Kidney (tissue), 14 donors: Measurements from ENCODE around the gene ADARB2. TPM values are rescaled to one million over a fixed set of nuclear protein-coding genes. Genes with fewer than 3 reads are reported as not detected.
A peak's percentile ranks its signal among the peaks of the same experiment; 100 is the strongest.

Experiments
- DNase-seq, 5 donors: peaks; one replicate each; pipeline ENCODE4 v3.0.0-alpha.2; 2013 to 2020
- FAIRE-seq: peaks from 2 replicates; lab custom pipeline; 2012; peaks lifted over from hg19 to GRCh38; lab: Jason Lieb, UNC
- H3K27ac ChIP-seq, 2 donors: one replicate each; pipeline ENCODE4 v1.7.0; 2013; ENCODE audit warnings: low read depth in 2 of 2, low read length in 2 of 2, inconsistent platforms in 1 of 2
- H3K27me3 ChIP-seq: one replicate; pipeline ENCODE4 v1.7.1; 2013; ENCODE audit warnings: low read length, inconsistent platforms; ENCODE audit not compliant: control insufficient read depth, insufficient read depth
- H3K36me3 ChIP-seq, 3 donors: one replicate each; pipeline versions ENCODE4 v1.7.0 to v1.7.1; 2013; ENCODE audit warnings: low read length in 3 of 3, control low read depth in 1 of 3, inconsistent platforms in 1 of 3; ENCODE audit not compliant: insufficient read depth in 3 of 3, control insufficient read depth in 2 of 3
- H3K4me1 ChIP-seq, 3 donors: one replicate each; pipeline versions ENCODE4 v1.7.0 to v1.7.1; 2013; ENCODE audit warnings: low read length in 3 of 3, inconsistent platforms in 1 of 3, low read depth in 1 of 3; ENCODE audit not compliant: control insufficient read depth in 2 of 3, insufficient read depth in 2 of 3
- H3K4me3 ChIP-seq, 3 donors: one replicate each; pipeline versions ENCODE4 v1.7.0 to v1.8.1; 2013; ENCODE audit warnings: low read length in 3 of 3, control low read depth in 1 of 3, inconsistent platforms in 1 of 3
- H3K9ac ChIP-seq, 3 donors: one replicate each; pipeline versions ENCODE4 v1.7.0 to v1.7.1; 2013; ENCODE audit warnings: low read length in 3 of 3, control low read depth in 1 of 3, inconsistent platforms in 1 of 3
- H3K9me3 ChIP-seq, 3 donors: one replicate each; pipeline versions ENCODE4 v1.7.0 to v1.7.1; 2013; ENCODE audit warnings: low read length in 3 of 3, control low read depth in 1 of 3, inconsistent platforms in 1 of 3; ENCODE audit not compliant: control insufficient read depth in 2 of 3, insufficient read depth in 1 of 3
- intact Hi-C: fragments of 100-400 bp; cut with DNase I; formaldehyde crosslinking; loops from one replicate; pipeline ENCODE4 v1.11.1; 2022
- polyA plus RNA-seq: library from polyadenylated mRNA; stranded (reverse); fragments of 350-450 nt; fragmentation: Illumina TruSeq; extraction: RNeasy Lipid Tissue Mini Kit (QIAGEN cat#74804); gene quantifications from one replicate; pipeline ENCODE4 v1.2.3, GENCODE V29; 2014; ENCODE audit warnings: low read depth, low replicate concordance; ENCODE audit not compliant: insufficient read depth
- total RNA-seq: library from RNA; stranded (reverse); fragmentation: NEBNext Ultra II Directional; extraction: Animal tissue kit (Norgen Biotek cat#: 25700); gene quantifications from one replicate; pipeline ENCODE4 v1.2.1, GENCODE V29; 2021
- TF ChIP-seq, protein P1 (sequence below): IDR thresholded peaks from 3 replicates; pipeline ENCODE4 v1.5.1; 2012; ENCODE audit warnings: mild to moderate bottlenecking, moderate library complexity, borderline replicate concordance; ENCODE audit not compliant: insufficient read depth; ENCODE audit errors: extremely low read depth
- donor health status: control.
- donor health status: control.
- donor health status: control.
- donor health status: control.
- donor health status: control.
- donor health status: DM: yes; HTN: yes; CAD: no.
- donor health status: Normal renal cell carcinoma (clear cell type).

The ADARB2 gene
- total and polyA plus RNA-seq, 2 donors from 2014 or later = 1.0 to 1.3 TPM

DNA sequence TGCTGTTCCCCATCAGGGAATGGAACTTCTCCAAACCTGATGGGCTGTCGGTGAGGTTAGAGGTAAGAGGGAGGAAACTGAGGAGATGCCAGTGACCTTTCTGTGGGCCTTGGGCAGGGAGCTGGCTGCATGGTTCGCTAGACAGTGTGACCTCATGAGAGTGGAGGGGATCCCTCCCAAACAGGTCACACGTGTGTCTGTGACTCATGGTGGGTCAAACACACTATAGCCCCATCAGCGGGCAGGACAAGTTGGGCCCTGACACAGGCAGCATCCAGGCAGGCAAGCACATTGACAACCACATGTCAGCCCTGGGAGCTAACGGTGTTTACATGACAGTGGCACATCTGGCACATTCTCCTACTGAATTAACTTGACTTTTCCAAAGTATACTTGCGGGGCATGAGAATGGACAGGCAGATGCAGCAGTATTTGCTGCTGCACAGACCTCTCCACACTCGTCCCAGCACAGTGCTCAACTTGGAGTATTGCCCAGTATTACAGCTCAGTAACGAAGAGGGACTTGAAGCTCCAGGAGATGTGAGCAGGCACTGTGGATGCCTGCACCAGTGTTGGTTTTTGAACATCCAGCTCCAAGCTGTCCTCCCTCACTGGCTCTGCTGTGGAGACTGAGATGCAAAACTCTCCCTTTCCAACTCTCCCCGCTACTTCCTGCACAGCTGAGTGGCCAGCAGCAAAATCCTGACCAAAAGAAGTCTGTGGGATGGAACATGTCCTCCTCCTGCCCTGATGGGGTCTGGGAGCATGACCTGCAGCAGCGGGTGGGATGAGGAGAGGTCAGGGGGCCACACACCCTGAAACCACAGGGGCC, 481.5 kb downstream of the ADARB2 start:
- FAIRE-seq (no peak), DNase-seq (peak in 1 of 5 donors; percentile 17)
- H3K4me1 ChIP-seq = no peaks in the 10 kb centered on the region
- TF ChIP-seq, protein P1, sequence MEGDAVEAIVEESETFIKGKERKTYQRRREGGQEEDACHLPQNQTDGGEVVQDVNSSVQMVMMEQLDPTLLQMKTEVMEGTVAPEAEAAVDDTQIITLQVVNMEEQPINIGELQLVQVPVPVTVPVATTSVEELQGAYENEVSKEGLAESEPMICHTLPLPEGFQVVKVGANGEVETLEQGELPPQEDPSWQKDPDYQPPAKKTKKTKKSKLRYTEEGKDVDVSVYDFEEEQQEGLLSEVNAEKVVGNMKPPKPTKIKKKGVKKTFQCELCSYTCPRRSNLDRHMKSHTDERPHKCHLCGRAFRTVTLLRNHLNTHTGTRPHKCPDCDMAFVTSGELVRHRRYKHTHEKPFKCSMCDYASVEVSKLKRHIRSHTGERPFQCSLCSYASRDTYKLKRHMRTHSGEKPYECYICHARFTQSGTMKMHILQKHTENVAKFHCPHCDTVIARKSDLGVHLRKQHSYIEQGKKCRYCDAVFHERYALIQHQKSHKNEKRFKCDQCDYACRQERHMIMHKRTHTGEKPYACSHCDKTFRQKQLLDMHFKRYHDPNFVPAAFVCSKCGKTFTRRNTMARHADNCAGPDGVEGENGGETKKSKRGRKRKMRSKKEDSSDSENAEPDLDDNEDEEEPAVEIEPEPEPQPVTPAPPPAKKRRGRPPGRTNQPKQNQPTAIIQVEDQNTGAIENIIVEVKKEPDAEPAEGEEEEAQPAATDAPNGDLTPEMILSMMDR = no peak
- intact Hi-C loops = no loop called here
- no peak overlapping the region for H3K27ac ChIP-seq
- H3K9ac ChIP-seq = no peak overlapping the region
- H3K36me3 ChIP-seq = no peaks in the 10 kb centered on the region
- no peaks in the 10 kb centered on the region for H3K9me3 ChIP-seq
- H3K27me3 ChIP-seq = no peaks in the 10 kb centered on the region
- no peak overlapping the region for H3K4me3 ChIP-seq

DNA sequence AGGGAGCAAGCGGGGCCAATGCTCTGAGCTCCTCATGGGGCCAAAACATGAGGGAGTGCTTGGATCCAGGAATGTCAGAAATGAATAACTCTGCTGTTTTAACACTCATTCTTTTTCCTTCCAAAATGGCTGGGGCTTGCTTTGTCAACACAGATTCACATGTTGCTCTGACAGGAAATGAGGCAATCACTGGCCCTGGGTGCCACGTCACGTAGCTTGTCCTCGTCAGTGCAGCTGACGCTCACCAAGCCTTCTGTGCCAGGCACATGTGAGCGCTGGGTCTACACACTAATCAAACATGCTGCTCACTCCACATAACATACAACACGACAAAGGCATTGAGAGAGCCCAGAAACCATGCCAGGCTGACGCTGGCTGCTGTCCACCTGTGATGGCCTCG, 482.2 kb downstream of the ADARB2 start:
- Histone ChIP-seq H3K4me3 (no peak overlapping the region), H3K27me3 (no peaks in the 10 kb centered on the region), H3K9ac (no peak overlapping the region), H3K36me3 (no peaks in the 10 kb centered on the region), H3K9me3 (no peaks in the 10 kb centered on the region), H3K27ac (no peak overlapping the region), H3K4me1 (no peaks in the 10 kb centered on the region)
- FAIRE-seq = no peak
- TF ChIP-seq, protein P1 = no peak
- intact Hi-C loops = no loop called here
- DNase-seq = no peak

DNA sequence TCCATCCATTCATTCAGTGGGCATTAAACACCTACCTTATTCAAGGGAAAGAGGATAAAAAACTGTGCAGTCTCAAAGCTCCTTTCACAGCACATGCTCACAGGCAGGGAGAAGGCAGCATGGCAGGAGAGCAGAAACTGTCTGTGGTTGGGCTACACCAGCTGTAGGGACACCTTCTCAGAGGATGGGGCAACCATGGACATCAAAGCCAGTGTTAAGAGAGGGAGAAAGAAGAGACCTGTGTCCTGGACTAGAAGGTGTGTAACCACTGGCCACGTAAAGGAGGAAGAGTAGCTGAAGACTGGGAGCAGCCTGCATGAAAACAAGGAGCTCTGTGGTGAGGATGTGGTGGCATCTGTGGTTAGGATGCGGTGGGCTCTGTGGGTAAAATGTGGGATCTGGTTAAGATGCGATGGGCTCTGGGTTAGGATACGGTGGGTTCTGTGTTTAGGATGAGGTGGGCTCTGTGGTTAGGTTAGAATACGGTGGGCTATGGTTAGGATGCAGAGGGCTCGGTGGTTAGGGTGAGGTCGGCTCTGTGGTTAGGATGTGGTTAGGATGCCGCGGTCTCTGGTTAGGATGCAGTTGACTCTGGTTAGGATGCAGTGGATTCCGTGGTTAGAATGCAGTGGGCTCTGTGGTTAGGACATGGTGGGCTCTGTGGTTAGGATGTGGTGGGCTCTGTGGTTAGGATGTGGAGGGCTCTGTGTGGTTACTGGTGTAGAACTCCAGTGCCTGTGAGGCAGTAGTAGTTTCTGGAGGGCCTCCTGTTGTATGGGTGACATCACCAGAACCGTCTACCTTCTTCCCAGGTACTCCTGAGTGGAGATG, 483.6 kb downstream of the ADARB2 start:
- Histone ChIP-seq H3K4me1 (no peaks in the 10 kb centered on the region), H3K27ac (no peak overlapping the region), H3K4me3 (no peak overlapping the region), H3K9me3 (no peaks in the 10 kb centered on the region), H3K36me3 (no peaks in the 10 kb centered on the region), H3K9ac (no peak overlapping the region), H3K27me3 (no peaks in the 10 kb centered on the region)
- FAIRE-seq (no peak), DNase-seq (no peak)
- TF ChIP-seq, protein P1 = no peak
- intact Hi-C loops = no loop called here
